Thyroid gland (tissue), 4 donors: ENCODE measurements around the gene ITPKB.

Experiments
- CTCF ChIP-seq, 6 experiments: fragments of 200-600 bp in 3 of 6; fragments of 450-650 bp in 3 of 6; sonication (generic) in 3 of 6; IDR thresholded peaks; one replicate each; pipeline ENCODE4 v1.5.1; 2016 to 2019; ENCODE audit warnings: antibody characterized with exemption in 6 of 6, mild to moderate bottlenecking in 2 of 6, inconsistent platforms in 1 of 6, moderate library complexity in 1 of 6
- POLR2A ChIP-seq, 2 donors: fragments of 450-650 bp; IDR thresholded peaks; one replicate each; pipeline ENCODE4 v1.6.1; 2017; ENCODE audit warnings: antibody characterized with exemption in 2 of 2, mild to moderate bottlenecking in 2 of 2, moderate library complexity in 1 of 2

GRCh38 chr1:226648421-226648820 lies 90.7 kb downstream of the ITPKB start:
- no peak for TF ChIP-seq CTCF (IDR thresholded peaks at IDR 0.05)
- TF ChIP-seq POLR2A (IDR thresholded peaks at IDR 0.05): no peak
